Uterus (tissue), 4 donors: ENCODE data around the gene GRAMD1A. TPM values are rescaled to one million over a fixed set of nuclear protein-coding genes. Genes with fewer than 3 reads are reported as not detected.
"Not testable (repeated sequence)": the region's sequence is repeated elsewhere in the genome, so short reads cannot be mapped to it uniquely, and the experiment has no call there.

Source experiments
- DNase-seq, 2 donors: peaks; one replicate each; pipeline ENCODE4 v3.0.0-alpha.2; 2019 to 2020
- H3K27ac ChIP-seq, 2 donors: fragments of 200-600 bp; sonication (generic); 1 replicate in 1 of 2; 2 replicates in 1 of 2; pipeline ENCODE4 v1.5.1; 2016 to 2018
- H3K27me3 ChIP-seq, 2 donors: fragments of 200-600 bp; sonication (generic); one replicate each; pipeline ENCODE4 v1.5.1; 2018 to 2019; ENCODE audit warnings: control low read depth in 1 of 2
- H3K36me3 ChIP-seq, 2 donors: fragments of 200-600 bp; sonication (generic); one replicate each; pipeline ENCODE4 v1.5.1; 2019; ENCODE audit warnings: control low read depth in 1 of 2
- H3K4me1 ChIP-seq, 2 donors: fragments of 200-600 bp; sonication (generic); one replicate each; pipeline ENCODE4 v1.5.1; 2018 to 2019; ENCODE audit warnings: control low read depth in 1 of 2
- H3K4me3 ChIP-seq, 2 donors: fragments of 200-600 bp; sonication (generic); 1 replicate in 1 of 2; 2 replicates in 1 of 2; pipeline ENCODE4 v1.5.1; 2018 to 2019; ENCODE audit warnings: mild to moderate bottlenecking in 1 of 2
- H3K9me3 ChIP-seq, 2 donors: fragments of 200-600 bp; sonication (generic); one replicate each; pipeline ENCODE4 v1.5.1; 2019; ENCODE audit warnings: control low read depth in 1 of 2
- CTCF ChIP-seq, 4 experiments: fragments of 200-600 bp in 2 of 4; fragments of 450-650 bp in 2 of 4; sonication (generic) in 2 of 4; IDR thresholded peaks; one replicate each; pipeline ENCODE4 v1.5.1; 2016 to 2019; ENCODE audit warnings: antibody characterized with exemption in 4 of 4, mild to moderate bottlenecking in 2 of 4, moderate library complexity in 1 of 4
- POLR2A ChIP-seq, 2 donors: fragments of 450-650 bp; IDR thresholded peaks; one replicate each; pipeline ENCODE4 v1.6.1; 2016; ENCODE audit warnings: antibody characterized with exemption in 2 of 2, mild to moderate bottlenecking in 1 of 2, moderate library complexity in 1 of 2
- intact Hi-C: fragments of 100-400 bp; cut with DNase I; formaldehyde crosslinking; loops from one replicate; pipeline ENCODE4 v1.15.1; 2023; ENCODE audit warnings: low total_unique reads
- total RNA-seq, 4 donors: library from RNA; depleted of rRNA in 3 of 4; stranded (reverse); fragments of >200 nt in 3 of 4; gene quantifications; one replicate each; pipeline versions ENCODE4 v1.1.0 to v1.2.4, GENCODE V29; 2014 to 2023
- donor health status: DM: yes; HTN: yes; CAD: no.

Gene GRAMD1A
- total RNA-seq, 4 donors from 2014 or later: 40.0 to 89.8 (median 52.2) TPM

- no peaks in the 10 kb centered on the region for H3K4me1 ChIP-seq
- intact Hi-C loops: no loop called here
- no peaks in the 10 kb centered on the region for H3K36me3 ChIP-seq
- no peak overlapping the region for H3K4me3 ChIP-seq
- TF ChIP-seq CTCF (IDR thresholded peaks at IDR 0.05): no peak
- TF ChIP-seq POLR2A (IDR thresholded peaks at IDR 0.05): no peak
- H3K9me3 ChIP-seq: no peaks in the 10 kb centered on the region
- H3K27ac ChIP-seq: peak overlapping the region; percentile 13 to 62
- no peaks in the 10 kb centered on the region for H3K27me3 ChIP-seq
- DNase-seq: no peak
Observed at GRCh38 chr19:34994286-34994642, 5.9 kb upstream of the GRAMD1A start.

- no peaks in the 10 kb centered on the region for H3K4me1 ChIP-seq
- no peak for DNase-seq
- intact Hi-C loops: no loop called here
Observed at GRCh38 chr19:34994643-34995541, 5.2 kb upstream of the GRAMD1A start.

GRCh38 chr19:34995551-34995950 is 4.6 kb upstream of the GRAMD1A start:
- no peak overlapping the region for H3K4me3 ChIP-seq
- no peaks in the 10 kb centered on the region for H3K36me3 ChIP-seq
- H3K9me3 ChIP-seq: no peaks in the 10 kb centered on the region
- intact Hi-C loops: no loop called here
- no peak for DNase-seq
- peak overlapping the region in 1 of 2 donors; percentile 62 for H3K27ac ChIP-seq
- H3K27me3 ChIP-seq: no peaks in the 10 kb centered on the region
- no peak for TF ChIP-seq POLR2A (IDR thresholded peaks at IDR 0.05)
- TF ChIP-seq CTCF (IDR thresholded peaks at IDR 0.05): no peak
- H3K4me1 ChIP-seq: no peaks in the 10 kb centered on the region

More at GRCh38 chr19:34994643-34995541, 5.2 kb upstream of the GRAMD1A start:
- Histone ChIP-seq H3K27me3 (no peaks in the 10 kb centered on the region), H3K36me3 (no peaks in the 10 kb centered on the region), H3K27ac (peak overlapping the region; percentile 33 to 62), H3K9me3 (no peaks in the 10 kb centered on the region), H3K4me3 (no peak overlapping the region)
- TF ChIP-seq CTCF (IDR thresholded peaks at IDR 0.05) (no peak), POLR2A (IDR thresholded peaks at IDR 0.05) (no peak)

GRCh38 chr19:34997071-34997617 is 3.0 kb upstream of the GRAMD1A start:
- intact Hi-C loops: no loop called here
- H3K9me3 ChIP-seq: no peaks in the 10 kb centered on the region
- peak overlapping the region in 1 of 2 donors; percentile 35 for H3K27ac ChIP-seq
- no peak for DNase-seq
- TF ChIP-seq CTCF (IDR thresholded peaks at IDR 0.05) (no peak), POLR2A (IDR thresholded peaks at IDR 0.05) (no peak)
- no peaks in the 10 kb centered on the region for H3K36me3 ChIP-seq
- H3K4me1 ChIP-seq: no peaks in the 10 kb centered on the region
- H3K4me3 ChIP-seq: no peak overlapping the region
- H3K27me3 ChIP-seq: no peaks in the 10 kb centered on the region

- peak overlapping the region in 1 of 2 donors; percentile 99 for H3K27ac ChIP-seq
- intact Hi-C loops, H3K36me3 ChIP-seq, H3K27me3 ChIP-seq, H3K4me3 ChIP-seq, DNase-seq, H3K4me1 ChIP-seq, H3K9me3 ChIP-seq: not testable (repeated sequence)
Observed at GRCh38 chr19:34998224-34998623, 1.9 kb upstream of the GRAMD1A start.
